ENCODE data around the gene SYT2. TPM values are rescaled to one million over a fixed set of nuclear protein-coding genes. Genes with fewer than 3 reads are reported as not detected.

The SYT2 gene
- polyA plus RNA-seq, 2 donors: 0.01 to 0.04 TPM

GRCh38 chr1:202649553-202650392 lies 60.5 kb downstream of the SYT2 start:
- H3K27ac ChIP-seq (ENCODE audit: low read depth in 2 of 2, low read length in 1 of 2): no peak overlapping the region
- WGBS, 2 donors: 58 to 62% methylated on average over 15 of the region's 15 CpGs
- no peaks in the 10 kb centered on the region for H3K27me3 ChIP-seq (ENCODE audit: control insufficient read depth in 1 of 2, insufficient read depth in 2 of 2, low read length in 2 of 2)
- no peaks in the 10 kb centered on the region for H3K9me3 ChIP-seq (ENCODE audit: control insufficient read depth in 2 of 2, insufficient read depth in 1 of 2, low read depth in 1 of 2, low read length in 1 of 2)
- no peak overlapping the region for H3K4me3 ChIP-seq (ENCODE audit: low read depth in 1 of 2, low read length in 2 of 2)
- H3K4me1 ChIP-seq (ENCODE audit: control insufficient read depth in 2 of 2, insufficient read depth in 2 of 2, low read length in 1 of 2): no peaks in the 10 kb centered on the region
- no peaks in the 10 kb centered on the region for H3K36me3 ChIP-seq (ENCODE audit: control insufficient read depth in 2 of 2, insufficient read depth in 2 of 2, low read length in 1 of 2)

GRCh38 chr1:202648605-202649226 lies 61.5 kb downstream of the SYT2 start:
- no peaks in the 10 kb centered on the region for H3K4me1 ChIP-seq (ENCODE audit: control insufficient read depth in 2 of 2, insufficient read depth in 2 of 2, low read length in 1 of 2)
- H3K27ac ChIP-seq (ENCODE audit: low read depth in 2 of 2, low read length in 1 of 2): no peak overlapping the region
- H3K4me3 ChIP-seq (ENCODE audit: low read depth in 1 of 2, low read length in 2 of 2): no peak overlapping the region
- no peaks in the 10 kb centered on the region for H3K9me3 ChIP-seq (ENCODE audit: control insufficient read depth in 2 of 2, insufficient read depth in 1 of 2, low read depth in 1 of 2, low read length in 1 of 2)
- H3K27me3 ChIP-seq (ENCODE audit: control insufficient read depth in 1 of 2, insufficient read depth in 2 of 2, low read length in 2 of 2): peaks cover 0 to 3% of the 10 kb centered on the region in 2 donors
- 73 to 88% methylated on average over 2 of the region's 2 CpGs for WGBS, 2 donors
- no peaks in the 10 kb centered on the region for H3K36me3 ChIP-seq (ENCODE audit: control insufficient read depth in 2 of 2, insufficient read depth in 2 of 2, low read length in 1 of 2)

- H3K36me3 ChIP-seq (ENCODE audit: control insufficient read depth in 2 of 2, insufficient read depth in 2 of 2, low read length in 1 of 2): no peaks in the 10 kb centered on the region
- WGBS, 2 donors: 39 to 47% methylated on average over 6 of the region's 6 CpGs
- peaks cover 0 to 17% of the 10 kb centered on the region in 2 donors for H3K27me3 ChIP-seq (ENCODE audit: control insufficient read depth in 1 of 2, insufficient read depth in 2 of 2, low read length in 2 of 2)
- H3K27ac ChIP-seq (ENCODE audit: low read depth in 2 of 2, low read length in 1 of 2): no peak overlapping the region
- no peak overlapping the region for H3K4me3 ChIP-seq (ENCODE audit: low read depth in 1 of 2, low read length in 2 of 2)
- peaks cover 0 to 10% of the 10 kb centered on the region in 2 donors for H3K4me1 ChIP-seq (ENCODE audit: control insufficient read depth in 2 of 2, insufficient read depth in 2 of 2, low read length in 1 of 2)
- H3K9me3 ChIP-seq (ENCODE audit: control insufficient read depth in 2 of 2, insufficient read depth in 1 of 2, low read depth in 1 of 2, low read length in 1 of 2): no peaks in the 10 kb centered on the region
These were observed 65.2 kb downstream of the SYT2 start for GRCh38 chr1:202645097-202645476.

GRCh38 chr1:202644219-202645096 lies 65.8 kb downstream of the SYT2 start:
- peaks cover 0 to 10% of the 10 kb centered on the region in 2 donors for H3K4me1 ChIP-seq (ENCODE audit: control insufficient read depth in 2 of 2, insufficient read depth in 2 of 2, low read length in 1 of 2)
- no peak overlapping the region for H3K27ac ChIP-seq (ENCODE audit: low read depth in 2 of 2, low read length in 1 of 2)
- H3K4me3 ChIP-seq (ENCODE audit: low read depth in 1 of 2, low read length in 2 of 2): no peak overlapping the region
- peaks cover 0 to 17% of the 10 kb centered on the region in 2 donors for H3K27me3 ChIP-seq (ENCODE audit: control insufficient read depth in 1 of 2, insufficient read depth in 2 of 2, low read length in 2 of 2)
- H3K36me3 ChIP-seq (ENCODE audit: control insufficient read depth in 2 of 2, insufficient read depth in 2 of 2, low read length in 1 of 2): no peaks in the 10 kb centered on the region
- H3K9me3 ChIP-seq (ENCODE audit: control insufficient read depth in 2 of 2, insufficient read depth in 1 of 2, low read depth in 1 of 2, low read length in 1 of 2): no peaks in the 10 kb centered on the region
- 24 to 25% methylated on average over 20 to 22 of the region's 22 CpGs for WGBS, 2 donors

- 1% methylated on average over 35 to 55 of the region's 55 CpGs for WGBS, 2 donors
- peaks cover 0 to 20% of the 10 kb centered on the region in 2 donors for H3K27me3 ChIP-seq (ENCODE audit: control insufficient read depth in 1 of 2, insufficient read depth in 2 of 2, low read length in 2 of 2)
These were observed 66.6 kb downstream of the SYT2 start for GRCh38 chr1:202643397-202644218.

GRCh38 chr1:202642619-202643291 lies 67.5 kb downstream of the SYT2 start:
- no peaks in the 10 kb centered on the region for H3K36me3 ChIP-seq (ENCODE audit: control insufficient read depth in 2 of 2, insufficient read depth in 2 of 2, low read length in 1 of 2)
- H3K27me3 ChIP-seq (ENCODE audit: control insufficient read depth in 1 of 2, insufficient read depth in 2 of 2, low read length in 2 of 2): peaks cover 0 to 20% of the 10 kb centered on the region in 2 donors
- H3K4me3 ChIP-seq (ENCODE audit: low read depth in 1 of 2, low read length in 2 of 2): peak overlapping the region; percentile 18 to 39
- peaks cover 0 to 10% of the 10 kb centered on the region in 2 donors for H3K4me1 ChIP-seq (ENCODE audit: control insufficient read depth in 2 of 2, insufficient read depth in 2 of 2, low read length in 1 of 2)
- WGBS, 2 donors: 1% methylated on average over 52 to 58 of the region's 58 CpGs
- no peak overlapping the region for H3K27ac ChIP-seq (ENCODE audit: low read depth in 2 of 2, low read length in 1 of 2)
- H3K9me3 ChIP-seq (ENCODE audit: control insufficient read depth in 2 of 2, insufficient read depth in 1 of 2, low read depth in 1 of 2, low read length in 1 of 2): no peaks in the 10 kb centered on the region

More at GRCh38 chr1:202643397-202644218, 66.6 kb downstream of the SYT2 start:
- Histone ChIP-seq H3K4me1 (ENCODE audit: control insufficient read depth in 2 of 2, insufficient read depth in 2 of 2, low read length in 1 of 2) (peaks cover 0 to 10% of the 10 kb centered on the region in 2 donors), H3K36me3 (ENCODE audit: control insufficient read depth in 2 of 2, insufficient read depth in 2 of 2, low read length in 1 of 2) (no peaks in the 10 kb centered on the region), H3K27ac (ENCODE audit: low read depth in 2 of 2, low read length in 1 of 2) (no peak overlapping the region), H3K4me3 (ENCODE audit: low read depth in 1 of 2, low read length in 2 of 2) (peak overlapping the region in 1 of 2 donors; percentile 39), H3K9me3 (ENCODE audit: control insufficient read depth in 2 of 2, insufficient read depth in 1 of 2, low read depth in 1 of 2, low read length in 1 of 2) (no peaks in the 10 kb centered on the region)

- Histone ChIP-seq H3K27ac (ENCODE audit: low read depth in 2 of 2, low read length in 1 of 2) (no peak overlapping the region), H3K4me1 (ENCODE audit: control insufficient read depth in 2 of 2, insufficient read depth in 2 of 2, low read length in 1 of 2) (peaks cover 0 to 10% of the 10 kb centered on the region in 2 donors), H3K27me3 (ENCODE audit: control insufficient read depth in 1 of 2, insufficient read depth in 2 of 2, low read length in 2 of 2) (peaks cover 0 to 20% of the 10 kb centered on the region in 2 donors), H3K4me3 (ENCODE audit: low read depth in 1 of 2, low read length in 2 of 2) (peak overlapping the region in 1 of 2 donors; percentile 39), H3K9me3 (ENCODE audit: control insufficient read depth in 2 of 2, insufficient read depth in 1 of 2, low read depth in 1 of 2, low read length in 1 of 2) (no peaks in the 10 kb centered on the region), H3K36me3 (ENCODE audit: control insufficient read depth in 2 of 2, insufficient read depth in 2 of 2, low read length in 1 of 2) (no peaks in the 10 kb centered on the region)
- WGBS, 2 donors: 30 to 33% methylated on average over 20 of the region's 20 CpGs
These were observed 68.0 kb downstream of the SYT2 start for GRCh38 chr1:202642212-202642611.

GRCh38 chr1:202639500-202639899 lies 70.8 kb downstream of the SYT2 start:
- peaks cover 0 to 10% of the 10 kb centered on the region in 2 donors for H3K4me1 ChIP-seq (ENCODE audit: control insufficient read depth in 2 of 2, insufficient read depth in 2 of 2, low read length in 1 of 2)
- H3K36me3 ChIP-seq (ENCODE audit: control insufficient read depth in 2 of 2, insufficient read depth in 2 of 2, low read length in 1 of 2): no peaks in the 10 kb centered on the region
- H3K4me3 ChIP-seq (ENCODE audit: low read depth in 1 of 2, low read length in 2 of 2): no peak overlapping the region
- no peaks in the 10 kb centered on the region for H3K9me3 ChIP-seq (ENCODE audit: control insufficient read depth in 2 of 2, insufficient read depth in 1 of 2, low read depth in 1 of 2, low read length in 1 of 2)
- H3K27ac ChIP-seq (ENCODE audit: low read depth in 2 of 2, low read length in 1 of 2): no peak overlapping the region
- peaks cover 0 to 20% of the 10 kb centered on the region in 2 donors for H3K27me3 ChIP-seq (ENCODE audit: control insufficient read depth in 1 of 2, insufficient read depth in 2 of 2, low read length in 2 of 2)
- WGBS, 2 donors: 76 to 83% methylated on average over 9 of the region's 9 CpGs
